OCI-LY3 (cell line): ENCODE results near the gene C1QTNF2.

Experiments
- H2AFZ ChIP-seq: fragments of 200-600, 300-600 bp; shearing (Covaris generic); 2 replicates; pipeline ENCODE4 v1.6.0; 2014; ENCODE audit warnings: antibody characterized with exemption, low read depth, low read length
- H3K27ac ChIP-seq: fragments of 200-600, 300-600 bp; sonication (generic); 2 replicates; pipeline ENCODE4 v1.5.1; 2014; ENCODE audit warnings: mild to moderate bottlenecking, low read length, moderate library complexity, mixed read lengths
- H3K27me3 ChIP-seq: fragments of 200-600, 300-600 bp; sonication (generic); 2 replicates; pipeline ENCODE4 v1.6.1; 2014; ENCODE audit warnings: low read depth, low read length, mixed read lengths
- H3K36me3 ChIP-seq: fragments of 200-600, 300-600 bp; sonication (generic); replicated peaks from 2 replicates; pipeline ENCODE3; 2014; ENCODE audit warnings: low read depth, low read length, mixed read lengths
- H3K4me1 ChIP-seq: fragments of 300-600, 200-600 bp; sonication (generic); 2 replicates; pipeline ENCODE4 v1.6.1; 2014; ENCODE audit warnings: low read length, mixed read lengths
- H3K4me2 ChIP-seq: fragments of 200-600, 300-600 bp; sonication (generic); 2 replicates; pipeline ENCODE4 v1.6.1; 2014; ENCODE audit warnings: low read length, mixed read lengths
- H3K4me3 ChIP-seq: fragments of 300-600, 200-600 bp; sonication (generic); 2 replicates; pipeline ENCODE4 v1.5.1; 2014; ENCODE audit warnings: antibody characterized with exemption, mild to moderate bottlenecking, low read length, moderate library complexity
- H3K79me2 ChIP-seq: fragments of 300-600, 200-600 bp; shearing (Covaris generic); 2 replicates; pipeline ENCODE4 v1.6.1; 2014; ENCODE audit warnings: mild to moderate bottlenecking, low read length, mixed read lengths
- H3K9ac ChIP-seq: fragments of 300-600, 200-600 bp; shearing (Covaris generic); 2 replicates; pipeline ENCODE4 v1.6.0; 2014; ENCODE audit warnings: mild to moderate bottlenecking, low read length, moderate library complexity
- H3K9me3 ChIP-seq: fragments of 200-600, 300-600 bp; shearing (Covaris generic); 2 replicates; pipeline ENCODE4 v1.6.1; 2014; ENCODE audit warnings: low read length, mixed read lengths; ENCODE audit not compliant: insufficient read depth
- H4K20me1 ChIP-seq: fragments of 200-600, 300-600 bp; sonication (generic); 2 replicates; pipeline ENCODE4 v1.6.1; 2016; ENCODE audit warnings: low read length, mixed read lengths; ENCODE audit not compliant: insufficient read depth
- EZH2phosphoT487 ChIP-seq: fragments of 200-600 bp; shearing (Covaris generic); IDR thresholded peaks from 2 replicates; pipeline ENCODE4 v1.6.1; 2018; ENCODE audit warnings: antibody characterized with exemption, mixed run types, low read depth
- TF ChIP-seq, protein P1 (sequence below): fragments of 200-600, 300-600 bp; sonication (generic); IDR thresholded peaks from 2 replicates; pipeline ENCODE4 v1.5.1; 2014; ENCODE audit warnings: antibody characterized with exemption, low read length, low read depth

C1QTNF2 gene

DNA sequence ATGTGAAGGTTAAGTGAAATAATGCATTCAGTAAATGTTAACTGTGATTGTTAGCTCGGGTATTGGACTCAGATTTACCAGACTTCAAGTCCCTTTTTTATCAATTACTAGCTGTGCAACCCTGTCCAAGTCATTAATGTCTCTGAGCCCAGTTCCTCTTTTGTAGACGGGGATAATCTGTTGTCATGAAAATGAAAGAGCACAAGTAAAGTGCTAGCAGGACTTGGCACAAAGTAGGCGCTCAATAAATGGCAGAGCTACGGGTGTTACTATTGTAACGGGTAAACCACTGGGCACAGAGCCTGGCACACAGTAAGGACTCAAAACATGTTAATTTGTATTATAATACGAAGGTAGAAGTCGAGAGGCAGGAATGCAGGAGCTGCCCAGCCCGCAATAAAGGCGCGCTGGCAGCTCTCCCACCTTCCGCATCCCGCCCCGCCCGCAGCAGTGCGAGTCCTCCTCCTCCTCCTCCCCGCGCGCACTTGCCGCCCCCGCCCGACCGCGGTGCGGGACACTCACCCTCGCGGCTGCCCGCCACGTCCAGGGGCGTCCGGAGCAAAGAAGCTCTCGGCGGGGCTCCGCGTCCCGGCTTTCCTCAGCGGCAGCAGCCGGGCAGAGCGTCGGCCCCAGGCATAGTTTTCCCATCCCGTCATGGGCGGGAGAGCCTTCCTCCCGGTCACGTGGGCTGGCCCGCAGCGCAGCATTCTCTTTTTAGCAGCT lies at the start of gene C1QTNF2:
TSS of gene C1QTNF2 (minus strand) at position 637 of the 723 bp plus-strand sequence. CDS start 15,615 bp downstream, outside the sequence.
- H3K27ac ChIP-seq, result no peak within 1 kb of the TSS

GRCh38 chr5:160420331-160420610 lies 49.8 kb upstream of the C1QTNF2 start:
- H3K9ac ChIP-seq, result 0 out of 2 replicates have a peak overlapping the region, but pooled peaks have one; percentile 76
- peak overlapping the region; percentile 99 for H3K4me3 ChIP-seq
- peaks cover 37% of the 10 kb centered on the region for H3K79me2 ChIP-seq

More for the DNA sequence above, at the start of gene C1QTNF2:
- Histone ChIP-seq H3K4me1 (no peaks in the 10 kb centered on the region; the same call in 1 of the 2 replicates), H3K9ac (no peak within 1 kb of the TSS), H3K4me2 (peak within 1 kb of the TSS; percentile 61), H3K4me3 (peak within 1 kb of the TSS; percentile 72), H3K36me3 (no peaks in the 10 kb centered on the region), H4K20me1 (no peaks in the 10 kb centered on the region), H3K79me2 (no peaks in the 10 kb centered on the region), H3K27me3 (no peaks in the 10 kb centered on the region; the same call in 1 of the 2 replicates), H2AFZ (no peak within 1 kb of the TSS), H3K9me3 (no peaks in the 10 kb centered on the region)
- no peak for TF ChIP-seq EZH2phosphoT487
- TF ChIP-seq, protein P1, sequence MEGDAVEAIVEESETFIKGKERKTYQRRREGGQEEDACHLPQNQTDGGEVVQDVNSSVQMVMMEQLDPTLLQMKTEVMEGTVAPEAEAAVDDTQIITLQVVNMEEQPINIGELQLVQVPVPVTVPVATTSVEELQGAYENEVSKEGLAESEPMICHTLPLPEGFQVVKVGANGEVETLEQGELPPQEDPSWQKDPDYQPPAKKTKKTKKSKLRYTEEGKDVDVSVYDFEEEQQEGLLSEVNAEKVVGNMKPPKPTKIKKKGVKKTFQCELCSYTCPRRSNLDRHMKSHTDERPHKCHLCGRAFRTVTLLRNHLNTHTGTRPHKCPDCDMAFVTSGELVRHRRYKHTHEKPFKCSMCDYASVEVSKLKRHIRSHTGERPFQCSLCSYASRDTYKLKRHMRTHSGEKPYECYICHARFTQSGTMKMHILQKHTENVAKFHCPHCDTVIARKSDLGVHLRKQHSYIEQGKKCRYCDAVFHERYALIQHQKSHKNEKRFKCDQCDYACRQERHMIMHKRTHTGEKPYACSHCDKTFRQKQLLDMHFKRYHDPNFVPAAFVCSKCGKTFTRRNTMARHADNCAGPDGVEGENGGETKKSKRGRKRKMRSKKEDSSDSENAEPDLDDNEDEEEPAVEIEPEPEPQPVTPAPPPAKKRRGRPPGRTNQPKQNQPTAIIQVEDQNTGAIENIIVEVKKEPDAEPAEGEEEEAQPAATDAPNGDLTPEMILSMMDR, result no peak

DNA sequence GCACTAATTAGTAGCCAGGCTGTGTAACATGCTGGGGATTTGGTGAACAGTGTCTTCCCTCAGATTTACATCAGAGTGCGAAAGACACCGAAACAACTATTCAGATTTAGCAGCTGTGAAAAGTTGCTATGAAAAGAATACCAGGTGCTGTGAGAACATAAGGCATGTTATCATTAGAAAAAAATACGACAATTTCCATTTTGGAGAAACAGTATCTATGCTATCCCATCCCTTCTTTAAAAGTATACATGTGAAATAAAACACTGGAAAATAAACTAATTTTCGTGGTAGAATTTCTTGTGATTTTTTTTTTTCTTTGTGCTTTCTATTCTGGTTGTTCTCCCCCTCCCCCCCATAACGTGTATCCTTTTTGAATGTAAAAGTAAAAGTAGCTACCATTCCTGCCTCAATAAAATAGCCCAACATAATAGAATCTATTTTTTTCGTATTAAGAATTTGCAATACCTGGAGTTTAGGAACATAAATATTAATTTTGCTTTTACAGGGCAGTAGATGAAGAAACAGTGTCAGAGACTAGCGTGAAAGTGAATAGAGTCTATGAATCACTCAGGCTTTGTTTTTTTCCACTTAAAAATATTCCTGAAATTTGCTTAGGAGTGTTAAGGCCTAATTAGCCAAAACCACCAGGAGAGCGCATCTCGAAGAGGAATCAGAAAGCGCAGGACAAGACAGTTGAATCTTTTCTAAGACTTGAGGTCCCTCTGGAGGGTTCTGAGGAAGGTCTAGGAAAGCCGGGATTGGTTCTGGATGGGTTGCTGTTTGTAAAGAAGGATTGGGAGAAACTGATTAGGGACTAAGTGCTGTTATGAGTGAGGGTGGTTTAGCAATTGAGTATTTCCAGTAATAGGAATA lies 49.3 kb upstream of the C1QTNF2 start:
- Histone ChIP-seq H3K27me3 (no peaks in the 10 kb centered on the region), H2AFZ (peak overlapping the region; percentile 60), H3K4me2 (peak overlapping the region; percentile 80), H3K36me3 (peaks cover 19% of the 10 kb centered on the region), H3K9ac (peak overlapping the region; percentile 76), H3K9me3 (no peaks in the 10 kb centered on the region), H3K79me2 (peaks cover 37% of the 10 kb centered on the region), H3K4me3 (peak overlapping the region; percentile 99), H3K27ac (peak overlapping the region; percentile 89), H3K4me1 (peaks cover 28% of the 10 kb centered on the region), H4K20me1 (no peaks in the 10 kb centered on the region)
- TF ChIP-seq, protein P1, result no peak
- TF ChIP-seq EZH2phosphoT487, result no peak

More at GRCh38 chr5:160420331-160420610, 49.8 kb upstream of the C1QTNF2 start:
- Histone ChIP-seq H3K36me3 (peaks cover 24% of the 10 kb centered on the region), H3K4me2 (peak overlapping the region; percentile 80), H3K9me3 (no peaks in the 10 kb centered on the region), H3K4me1 (peaks cover 24% of the 10 kb centered on the region), H3K27ac (no peak overlapping the region), H3K27me3 (no peaks in the 10 kb centered on the region), H2AFZ (peak overlapping the region; percentile 60; the same call in 1 of the 2 replicates), H4K20me1 (no peaks in the 10 kb centered on the region)
- no peak for TF ChIP-seq EZH2phosphoT487
- TF ChIP-seq, protein P1, result no peak
